OCI-LY1 (cell line): Measurements from ENCODE around the gene ARHGEF37.

Source experiments
- CTCF ChIP-seq: fragments of 200-600 bp; sonication (generic), shearing (Covaris generic); IDR thresholded peaks from 2 replicates; pipeline ENCODE4 v1.5.1; 2017; ENCODE audit warnings: mild to moderate bottlenecking, antibody characterized with exemption, low read length, moderate library complexity, mixed read lengths
- EZH2 ChIP-seq: fragments of 200-600 bp; sonication (generic), shearing (Covaris generic); IDR thresholded peaks from 2 replicates; pipeline ENCODE4 v1.8.0; 2017; ENCODE audit warnings: borderline replicate concordance, mixed run types, mild to moderate bottlenecking, antibody characterized with exemption, low read length, moderate library complexity, mixed read lengths

GRCh38 chr5:149638136-149638535, 56.8 kb downstream of the ARHGEF37 start:
- no peak for TF ChIP-seq CTCF
- no peak for TF ChIP-seq EZH2
